HepG2 (cell line): ENCODE data around the gene GSDME. TPM values are rescaled to one million over a fixed set of nuclear protein-coding genes. Genes with fewer than 3 reads are reported as not detected.

Experiments used
- AHR ChIP-seq: IDR thresholded peaks from 2 replicates; pipeline ENCODE4 v1.6.1; 2018; ENCODE audit warnings: missing genetic modification reagents, missing compliant biosample characterization
- ATRX ChIP-seq: sonication (generic); formaldehyde crosslinking; IDR thresholded peaks from 2 replicates; pipeline ENCODE4 v1.4.0; 2020; ENCODE audit warnings: missing genetic modification reagents, borderline replicate concordance
- EED ChIP-seq: sonication (generic); formaldehyde crosslinking; IDR thresholded peaks from 2 replicates; pipeline ENCODE4 v1.5.0; 2020; ENCODE audit warnings: mild to moderate bottlenecking, missing genetic modification reagents
- ETV6 ChIP-seq: sonication (generic); formaldehyde crosslinking; conservative IDR thresholded peaks from 2 replicates; pipeline ENCODE4 v1.4.0; 2020; ENCODE audit warnings: missing genetic modification reagents
- GMEB1 ChIP-seq: sonication (generic); formaldehyde crosslinking; IDR thresholded peaks from 2 replicates; pipeline ENCODE4 v1.5.1; 2020; ENCODE audit warnings: missing genetic modification reagents, mild to moderate bottlenecking, borderline replicate concordance
- HNRNPL ChIP-seq: fragments of 200-400 bp; formaldehyde crosslinking; IDR thresholded peaks from 2 replicates; pipeline ENCODE4 v1.6.1; 2017; ENCODE audit warnings: mild to moderate bottlenecking, low read depth, low read length
- MATR3 ChIP-seq: sonication (generic); formaldehyde crosslinking; IDR thresholded peaks from 2 replicates; pipeline ENCODE4 v1.4.0; 2020; ENCODE audit warnings: missing genetic modification reagents
- NFE2L1 ChIP-seq: sonication (generic); formaldehyde crosslinking; IDR thresholded peaks from 2 replicates; pipeline ENCODE4 v1.4.0; 2020; ENCODE audit warnings: missing genetic modification reagents, mild to moderate bottlenecking, borderline replicate concordance
- PPARG ChIP-seq: conservative IDR thresholded peaks from 2 replicates; pipeline ENCODE4 v1.6.1; 2016; ENCODE audit warnings: missing biosample characterization, missing genetic modification reagents
- SIX4 ChIP-seq: sonication (generic); formaldehyde crosslinking; IDR thresholded peaks from 2 replicates; pipeline ENCODE4 v1.4.0; 2020; ENCODE audit warnings: missing genetic modification reagents
- SMYD3 ChIP-seq: sonication (generic); formaldehyde crosslinking; IDR thresholded peaks from 2 replicates; pipeline ENCODE4 v1.8.1; 2023; ENCODE audit warnings: mild to moderate bottlenecking, missing genetic modification reagents
- TCF12 ChIP-seq, 2 experiments: fragments of 450-650 bp in 1 of 2; sonication (generic) in 1 of 2; formaldehyde crosslinking in 1 of 2; IDR thresholded peaks; 2 replicates each; pipeline versions ENCODE4 v1.6.1 to v1.8.0; 2017 to 2022; ENCODE audit warnings: antibody characterized with exemption in 1 of 2, mild to moderate bottlenecking in 1 of 2, missing genetic modification reagents in 1 of 2, moderate library complexity in 1 of 2
- THYN1 ChIP-seq: sonication (generic); formaldehyde crosslinking; IDR thresholded peaks from 2 replicates; pipeline ENCODE4 v1.8.1; 2023; ENCODE audit warnings: low read depth, mild to moderate bottlenecking, moderate library complexity, missing genetic modification reagents, borderline replicate concordance
- ZNF180 ChIP-seq: sonication (generic); formaldehyde crosslinking; IDR thresholded peaks from 2 replicates; pipeline ENCODE4 v1.4.0; 2020; ENCODE audit warnings: low read depth, missing genetic modification reagents, borderline replicate concordance
- ZNF326 ChIP-seq: sonication (generic); formaldehyde crosslinking; IDR thresholded peaks from 2 replicates; pipeline ENCODE4 v1.4.0; 2020; ENCODE audit warnings: missing genetic modification reagents, borderline replicate concordance
- ZNF460 ChIP-seq: sonication (generic); formaldehyde crosslinking; IDR thresholded peaks from 2 replicates; pipeline ENCODE4 v1.5.1; 2020; ENCODE audit warnings: missing genetic modification reagents, mild to moderate bottlenecking, borderline replicate concordance
- ZNF510 ChIP-seq: sonication (generic); formaldehyde crosslinking; IDR thresholded peaks from 2 replicates; pipeline ENCODE4 v1.4.0; 2020; ENCODE audit warnings: low read depth, mild to moderate bottlenecking, missing genetic modification reagents
- ZNF572 ChIP-seq: sonication (generic); formaldehyde crosslinking; IDR thresholded peaks from 2 replicates; pipeline ENCODE4 v1.5.1; 2020; ENCODE audit warnings: mild to moderate bottlenecking, missing genetic modification reagents
- ZNF644 ChIP-seq: IDR thresholded peaks from 2 replicates; pipeline ENCODE4 v1.6.1; 2016; ENCODE audit warnings: low read depth
- ZNF703 ChIP-seq: sonication (generic); formaldehyde crosslinking; IDR thresholded peaks from 2 replicates; pipeline ENCODE4 v1.5.1; 2020; ENCODE audit warnings: missing genetic modification reagents, mild to moderate bottlenecking, moderate library complexity, borderline replicate concordance
- ZNF788 ChIP-seq: sonication (generic); formaldehyde crosslinking; IDR thresholded peaks from 2 replicates; pipeline ENCODE4 v1.5.0; 2020; ENCODE audit warnings: mild to moderate bottlenecking, missing genetic modification reagents, borderline replicate concordance
- ZXDC ChIP-seq: sonication (generic); formaldehyde crosslinking; IDR thresholded peaks from 2 replicates; pipeline ENCODE4 v1.5.0; 2020; ENCODE audit warnings: mild to moderate bottlenecking, missing genetic modification reagents
- polyA plus RNA-seq, 8 experiments: library from polyadenylated mRNA; depleted of rRNA in 3 of 8; stranded (reverse) in 7 of 8; unstranded in 1 of 8; fragments of >200 nt; fragmentation: Illumina TruSeq in 4 of 8; extraction: Trizol in 4 of 8; gene quantifications; 2 replicates each; pipeline versions ENCODE4 v1.2.1 to v1.2.3, GENCODE V29; 2011 to 2016; ENCODE audit warnings: low read depth in 4 of 8, missing spikeins in 1 of 8, mixed read lengths in 1 of 8; ENCODE audit not compliant: insufficient read depth in 1 of 8
- total RNA-seq, 5 experiments: library from RNA; depleted of rRNA; stranded (reverse); fragments of >200 nt; fragmentation: Illumina TruSeq; extraction: Trizol; gene quantifications; 2 replicates each; pipeline ENCODE4 v1.2.3, GENCODE V29; 2016; ENCODE audit warnings: low read depth in 1 of 5
- TF ChIP-seq, protein P1 (sequence below): sonication (generic); formaldehyde crosslinking; IDR thresholded peaks from 2 replicates; pipeline ENCODE4 v1.8.0; 2022; ENCODE audit warnings: mild to moderate bottlenecking, missing genetic modification reagents, borderline replicate concordance

GSDME gene
- total and polyA plus RNA-seq, 2 of the 13 experiments (the other 11 are each of a cell fraction or from before 2014, with no cell fraction given) = 19.2 to 28.2 TPM

DNA sequence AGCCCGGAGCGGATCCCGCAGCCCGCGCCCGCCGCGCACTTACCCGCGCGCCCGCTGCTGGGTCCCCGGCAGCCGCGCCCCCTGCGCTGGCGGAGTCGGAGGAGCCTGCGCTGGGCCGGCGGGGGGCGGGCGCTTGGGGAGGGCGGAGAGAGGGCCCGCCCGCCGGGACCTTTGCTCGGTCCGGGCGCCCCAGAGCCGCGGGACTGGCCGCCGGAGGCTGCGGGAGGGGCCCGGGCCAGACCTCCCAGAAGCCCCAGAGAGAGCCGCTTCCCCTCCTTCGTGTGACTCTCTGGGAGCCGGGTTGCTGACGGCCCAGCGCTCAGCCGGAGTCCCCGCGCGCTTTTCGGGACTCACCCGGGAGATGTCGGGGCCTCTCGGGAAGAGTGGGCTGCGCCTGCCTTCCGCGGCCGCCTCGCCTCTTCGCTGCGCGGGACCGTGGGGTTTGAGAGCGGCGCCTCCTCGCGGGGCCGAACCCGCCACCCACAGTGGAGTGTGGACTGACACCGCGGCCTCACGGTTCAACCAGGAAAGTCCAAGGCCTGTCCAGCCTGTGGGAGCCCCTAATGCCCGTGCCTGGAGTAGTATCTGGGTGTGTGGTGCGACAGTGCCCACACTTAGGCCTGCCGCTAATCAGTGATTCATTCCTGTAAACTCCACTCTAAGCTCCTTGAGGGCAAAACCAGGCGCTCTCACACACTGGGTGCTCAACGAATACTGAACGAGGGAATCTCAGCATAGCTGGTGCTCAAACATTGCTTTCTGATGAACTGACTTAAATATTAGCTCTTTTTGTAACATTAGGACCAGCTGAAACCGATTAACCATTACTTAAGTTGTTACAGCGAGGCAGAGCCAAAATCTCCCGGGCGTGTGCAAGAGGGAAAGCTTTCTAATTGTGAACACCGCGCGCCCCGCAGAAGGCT, at the start of gene GSDME (continued):
- TF ChIP-seq ZNF510 (CRISPR knock-in tag) (no peak), AHR (CRISPR knock-in tag) (no peak), EED (no peak), NFE2L1 (CRISPR knock-in tag) (no peak), HNRNPL (no peak), ZNF572 (CRISPR knock-in tag) (no peak), ATRX (CRISPR knock-in tag) (no peak), ZNF644 (CRISPR knock-in tag) (no peak), ETV6 (CRISPR knock-in tag) (0 out of 2 replicates have a peak, but pooled peaks have one; percentile 59), MATR3 (CRISPR knock-in tag) (no peak), ZNF460 (CRISPR knock-in tag) (no peak), SIX4 (CRISPR knock-in tag) (no peak), ZXDC (no peak), GMEB1 (no peak), ZNF180 (no peak), ZNF326 (CRISPR knock-in tag) (no peak), TCF12 (IDR thresholded peaks at IDR 0.05) (no peak), TCF12 (CRISPR knock-in tag; IDR thresholded peaks at IDR 0.05) (peak; percentile 52; the same call in 1 of the 2 replicates), ZNF703 (CRISPR knock-in tag) (no peak), THYN1 (CRISPR knock-in tag) (no peak), ZNF788 (CRISPR knock-in tag) (no peak), SMYD3 (CRISPR knock-in tag) (no peak), PPARG (no peak)
- TF ChIP-seq, protein P1, sequence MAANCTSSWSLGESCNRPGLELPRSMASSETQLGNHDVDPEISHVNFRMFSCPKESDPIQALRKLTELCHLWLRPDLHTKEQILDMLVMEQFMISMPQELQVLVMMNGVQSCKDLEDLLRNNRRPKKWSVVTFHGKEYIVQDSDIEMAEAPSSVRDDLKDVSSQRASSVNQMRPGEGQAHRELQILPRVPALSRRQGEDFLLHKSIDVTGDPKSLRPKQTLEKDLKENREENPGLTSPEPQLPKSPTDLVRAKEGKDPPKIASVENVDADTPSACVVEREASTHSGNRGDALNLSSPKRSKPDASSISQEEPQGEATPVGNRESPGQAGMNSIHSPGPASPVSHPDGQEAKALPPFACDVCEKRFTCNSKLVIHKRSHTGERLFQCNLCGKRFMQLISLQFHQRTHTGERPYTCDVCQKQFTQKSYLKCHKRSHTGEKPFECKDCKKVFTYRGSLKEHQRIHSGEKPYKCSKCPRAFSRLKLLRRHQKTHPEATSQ (CRISPR knock-in tag) = no peak
